GM19468 (cell line): ENCODE data around the gene AIFM3.
"Not testable (repeated sequence)": the region's sequence is repeated elsewhere in the genome, so short reads cannot be mapped to it uniquely, and the experiment has no call there.

Experiments used
- ATAC-seq: cut with Tn5 transposase; IDR thresholded peaks from one replicate; pipeline ENCODE4 v1.9.1; 2021; ENCODE audit warnings: mild to moderate bottlenecking, moderate library complexity, moderate number of reproducible peaks; ENCODE audit not compliant: unreplicated experiment; ENCODE audit errors: extremely low read depth

The AIFM3 gene

GRCh38 chr22:20966883-20967696, at the start of gene AIFM3:
Gene AIFM3 (plus strand): TSS chr22:20967255. CDS start chr22:20967945, 690 bp downstream.
- no peak for ATAC-seq

- no peak for ATAC-seq
These were observed 48.3 kb upstream of the AIFM3 start for GRCh38 chr22:20918663-20919218.

GRCh38 chr22:20919718-20920117, 47.3 kb upstream of the AIFM3 start:
- ATAC-seq = no peak

- ATAC-seq = no peak
These were observed 46.2 kb upstream of the AIFM3 start for GRCh38 chr22:20920881-20921203.

GRCh38 chr22:20922141-20922751, 44.8 kb upstream of the AIFM3 start:
- ATAC-seq = no peak

GRCh38 chr22:20926243-20926642, 40.8 kb upstream of the AIFM3 start:
- ATAC-seq = no peak

- ATAC-seq = no peak
These were observed 39.0 kb upstream of the AIFM3 start for GRCh38 chr22:20927940-20928572.

- no peak for ATAC-seq
These were observed 38.5 kb upstream of the AIFM3 start for GRCh38 chr22:20928573-20928967.

GRCh38 chr22:20930004-20930403, 37.1 kb upstream of the AIFM3 start:
- ATAC-seq = no peak

- ATAC-seq = not testable (repeated sequence)
These were observed 36.6 kb upstream of the AIFM3 start for GRCh38 chr22:20930435-20930834.

GRCh38 chr22:20931126-20931654, 35.9 kb upstream of the AIFM3 start:
- ATAC-seq = no peak

GRCh38 chr22:20933910-20934309, 33.1 kb upstream of the AIFM3 start:
- no peak for ATAC-seq

- not testable (repeated sequence) for ATAC-seq
These were observed 32.0 kb upstream of the AIFM3 start for GRCh38 chr22:20935049-20935448.

- not testable (repeated sequence) for ATAC-seq
These were observed 31.1 kb upstream of the AIFM3 start for GRCh38 chr22:20935780-20936539.

- ATAC-seq = no peak
These were observed 29.8 kb upstream of the AIFM3 start for GRCh38 chr22:20937031-20937793.

GRCh38 chr22:20937794-20938671, 29.0 kb upstream of the AIFM3 start:
- no peak for ATAC-seq

GRCh38 chr22:20939457-20940185, 27.4 kb upstream of the AIFM3 start:
- ATAC-seq = not testable (repeated sequence)

- no peak for ATAC-seq
These were observed 26.8 kb upstream of the AIFM3 start for GRCh38 chr22:20940186-20940651.
